Muscle layer of colon (tissue), 2 donors: ENCODE measurements around the gene SYTL3.
A peak's percentile ranks its signal among the peaks of the same experiment; 100 is the strongest.

ENCODE experiments used
- H3K27ac ChIP-seq: one replicate; pipeline ENCODE4 v1.7.0; 2013; ENCODE audit warnings: low read depth, mild to moderate bottlenecking, low read length, moderate library complexity
- H3K27me3 ChIP-seq, 2 donors: one replicate each; pipeline ENCODE4 v1.7.0; 2013; ENCODE audit warnings: low read length in 2 of 2, mild to moderate bottlenecking in 2 of 2; ENCODE audit not compliant: insufficient read depth in 2 of 2, control insufficient read depth in 1 of 2
- H3K36me3 ChIP-seq: one replicate; pipeline ENCODE4 v1.7.0; 2013; ENCODE audit warnings: mild to moderate bottlenecking, low read length; ENCODE audit not compliant: insufficient read depth
- H3K4me1 ChIP-seq: one replicate; pipeline ENCODE4 v1.7.0; 2013; ENCODE audit warnings: mild to moderate bottlenecking, low read length; ENCODE audit not compliant: insufficient read depth
- H3K4me3 ChIP-seq, 2 donors: one replicate each; pipeline ENCODE4 v1.7.0; 2013; ENCODE audit warnings: low read length in 2 of 2, low read depth in 1 of 2, mild to moderate bottlenecking in 1 of 2, moderate library complexity in 1 of 2
- H3K9ac ChIP-seq: one replicate; pipeline ENCODE4 v1.7.0; 2013; ENCODE audit warnings: low read length
- H3K9me3 ChIP-seq: one replicate; pipeline ENCODE4 v1.7.0; 2013; ENCODE audit warnings: mild to moderate bottlenecking, low read length
- donor health status: abdominal sarcoma.
- donor health status: Adenocarcinoma of cecum.

Gene SYTL3

GRCh38 chr6:158624684-158625682 lies 24.9 kb upstream of the SYTL3 start:
- H3K27me3 ChIP-seq, result no peaks in the 10 kb centered on the region
- no peaks in the 10 kb centered on the region for H3K4me1 ChIP-seq
- H3K27ac ChIP-seq, result no peak overlapping the region
- peaks cover 29% of the 10 kb centered on the region for H3K36me3 ChIP-seq
- H3K9ac ChIP-seq, result no peak overlapping the region
- no peak overlapping the region for H3K4me3 ChIP-seq
- H3K9me3 ChIP-seq, result no peaks in the 10 kb centered on the region

DNA sequence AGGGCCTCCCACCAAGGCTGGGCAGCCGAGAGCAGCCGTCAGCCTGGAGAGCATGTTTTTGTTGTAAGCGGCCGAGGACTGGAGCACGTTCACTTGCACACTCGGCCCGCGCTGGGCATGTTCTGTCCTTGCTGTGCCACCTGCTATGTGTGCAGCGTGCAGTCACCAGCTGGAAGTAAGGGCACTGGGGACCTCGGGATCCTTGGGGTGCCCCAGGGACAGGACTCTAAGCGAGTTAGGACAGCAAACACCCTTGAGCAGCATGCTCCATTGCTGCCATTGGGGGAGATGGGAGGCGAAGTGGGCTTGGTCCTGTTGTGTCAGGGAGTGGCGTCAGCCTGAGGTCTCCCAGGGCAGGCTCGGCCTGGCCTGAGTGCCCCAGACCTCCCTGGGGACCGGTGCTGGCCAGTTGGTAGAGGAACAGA lies 24.0 kb upstream of the SYTL3 start:
- no peaks in the 10 kb centered on the region for H3K9me3 ChIP-seq
- no peak overlapping the region for H3K27ac ChIP-seq
- H3K27me3 ChIP-seq, result no peaks in the 10 kb centered on the region
- H3K36me3 ChIP-seq, result peaks cover 29% of the 10 kb centered on the region
- H3K4me3 ChIP-seq, result no peak overlapping the region
- no peak overlapping the region for H3K9ac ChIP-seq
- H3K4me1 ChIP-seq, result peaks cover 1% of the 10 kb centered on the region

GRCh38 chr6:158626360-158627167 lies 23.3 kb upstream of the SYTL3 start:
- no peak overlapping the region for H3K27ac ChIP-seq
- H3K9me3 ChIP-seq, result no peaks in the 10 kb centered on the region
- H3K4me1 ChIP-seq, result peaks cover 7% of the 10 kb centered on the region
- H3K27me3 ChIP-seq, result no peaks in the 10 kb centered on the region
- H3K36me3 ChIP-seq, result peaks cover 24% of the 10 kb centered on the region
- no peak overlapping the region for H3K4me3 ChIP-seq
- H3K9ac ChIP-seq, result no peak overlapping the region

- H3K27ac ChIP-seq, result no peak overlapping the region
- peaks cover 11% of the 10 kb centered on the region for H3K4me1 ChIP-seq
- no peaks in the 10 kb centered on the region for H3K9me3 ChIP-seq
- no peaks in the 10 kb centered on the region for H3K27me3 ChIP-seq
- no peak overlapping the region for H3K9ac ChIP-seq
- no peak overlapping the region for H3K4me3 ChIP-seq
- H3K36me3 ChIP-seq, result peaks cover 19% of the 10 kb centered on the region
Measured at GRCh38 chr6:158627168-158627939, 22.5 kb upstream of the SYTL3 start.

- Histone ChIP-seq H3K9ac (no peak overlapping the region), H3K27me3 (no peaks in the 10 kb centered on the region), H3K36me3 (peaks cover 14% of the 10 kb centered on the region), H3K4me1 (peaks cover 12% of the 10 kb centered on the region), H3K27ac (no peak overlapping the region), H3K4me3 (no peak overlapping the region), H3K9me3 (no peaks in the 10 kb centered on the region)
Measured at GRCh38 chr6:158627940-158628211, 22.0 kb upstream of the SYTL3 start.

DNA sequence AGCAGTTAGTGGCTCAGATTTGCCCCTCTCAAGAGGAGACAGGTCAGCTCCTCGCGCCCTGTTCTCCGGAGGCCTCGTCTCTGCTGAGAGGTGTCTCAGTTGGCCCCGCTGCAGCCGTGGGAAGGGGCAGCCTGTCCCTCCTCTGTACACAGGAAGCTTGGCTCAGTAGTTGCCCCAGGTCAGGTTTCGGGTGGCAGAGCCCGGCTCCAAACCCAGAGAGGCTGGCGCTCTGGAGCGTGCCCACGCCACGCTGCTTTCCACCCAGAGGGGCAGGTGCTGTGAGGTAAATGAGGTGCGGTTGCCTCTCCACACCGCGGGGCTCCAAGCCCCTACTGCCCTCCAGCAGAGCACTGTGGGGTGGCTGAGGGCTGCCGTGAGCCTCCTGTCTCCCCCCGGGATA lies 21.3 kb upstream of the SYTL3 start:
- Histone ChIP-seq H3K9me3 (no peaks in the 10 kb centered on the region), H3K27me3 (no peaks in the 10 kb centered on the region), H3K27ac (no peak overlapping the region), H3K36me3 (peaks cover 18% of the 10 kb centered on the region), H3K9ac (no peak overlapping the region), H3K4me1 (peaks cover 12% of the 10 kb centered on the region), H3K4me3 (no peak overlapping the region)

GRCh38 chr6:158629367-158630221 lies 20.3 kb upstream of the SYTL3 start:
- Histone ChIP-seq H3K27me3 (no peaks in the 10 kb centered on the region), H3K9ac (no peak overlapping the region), H3K4me3 (no peak overlapping the region), H3K27ac (no peak overlapping the region), H3K4me1 (peaks cover 12% of the 10 kb centered on the region), H3K36me3 (peaks cover 24% of the 10 kb centered on the region), H3K9me3 (no peaks in the 10 kb centered on the region)

- H3K4me1 ChIP-seq, result peaks cover 12% of the 10 kb centered on the region
- H3K4me3 ChIP-seq, result no peak overlapping the region
- no peaks in the 10 kb centered on the region for H3K27me3 ChIP-seq
- no peak overlapping the region for H3K9ac ChIP-seq
- no peaks in the 10 kb centered on the region for H3K9me3 ChIP-seq
- peaks cover 28% of the 10 kb centered on the region for H3K36me3 ChIP-seq
- peak overlapping the region; percentile 59 for H3K27ac ChIP-seq
Measured at GRCh38 chr6:158630938-158631616, 18.8 kb upstream of the SYTL3 start.

DNA sequence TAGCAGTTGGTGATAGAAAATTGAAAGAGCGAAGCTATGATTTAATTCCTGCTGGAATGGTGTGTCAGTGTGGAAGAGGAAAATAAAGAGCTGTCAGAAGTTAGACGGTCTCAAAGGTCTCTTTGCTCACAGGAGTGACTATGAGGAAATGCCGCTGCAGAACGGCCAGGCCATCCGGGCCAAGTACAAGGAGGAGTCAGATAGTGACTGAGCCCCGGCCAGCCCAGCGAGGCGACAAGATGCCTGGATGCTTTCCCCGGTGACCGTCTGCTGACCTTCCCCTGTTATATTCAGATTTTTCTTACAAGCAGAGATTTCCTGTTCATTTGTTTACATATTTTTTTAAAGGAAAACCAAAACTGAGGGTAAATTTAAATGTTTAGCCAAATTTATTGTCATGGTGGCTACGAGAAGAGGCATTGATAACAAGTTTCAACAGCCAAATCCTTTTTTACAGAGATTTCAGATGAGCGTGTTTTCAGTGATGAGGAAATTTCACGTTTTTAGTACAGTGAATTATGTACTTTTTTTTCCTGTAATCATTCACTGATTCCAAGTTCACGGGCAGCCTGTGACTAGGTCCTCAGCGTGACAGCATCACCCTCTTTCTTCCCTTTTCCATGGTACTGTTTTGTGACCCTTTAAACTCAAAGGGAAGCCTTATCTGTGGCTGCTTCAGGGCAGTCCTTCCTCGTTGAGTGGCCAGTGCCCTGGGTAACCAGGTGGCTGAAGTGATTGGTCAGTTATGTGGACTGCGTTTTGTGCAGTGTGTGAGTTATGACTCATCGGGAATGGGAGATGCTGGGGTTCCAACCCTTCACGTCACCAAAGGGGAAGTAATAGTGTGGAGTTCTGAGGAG lies 17.9 kb upstream of the SYTL3 start:
- Histone ChIP-seq H3K9ac (no peak overlapping the region), H3K9me3 (no peaks in the 10 kb centered on the region), H3K36me3 (peaks cover 31% of the 10 kb centered on the region), H3K27me3 (no peaks in the 10 kb centered on the region), H3K27ac (no peak overlapping the region), H3K4me3 (no peak overlapping the region), H3K4me1 (peaks cover 12% of the 10 kb centered on the region)
